ENCODE results near the gene RASGRP1.
A peak's percentile ranks its signal among the peaks of the same experiment; 100 is the strongest.

RASGRP1 gene

DNA sequence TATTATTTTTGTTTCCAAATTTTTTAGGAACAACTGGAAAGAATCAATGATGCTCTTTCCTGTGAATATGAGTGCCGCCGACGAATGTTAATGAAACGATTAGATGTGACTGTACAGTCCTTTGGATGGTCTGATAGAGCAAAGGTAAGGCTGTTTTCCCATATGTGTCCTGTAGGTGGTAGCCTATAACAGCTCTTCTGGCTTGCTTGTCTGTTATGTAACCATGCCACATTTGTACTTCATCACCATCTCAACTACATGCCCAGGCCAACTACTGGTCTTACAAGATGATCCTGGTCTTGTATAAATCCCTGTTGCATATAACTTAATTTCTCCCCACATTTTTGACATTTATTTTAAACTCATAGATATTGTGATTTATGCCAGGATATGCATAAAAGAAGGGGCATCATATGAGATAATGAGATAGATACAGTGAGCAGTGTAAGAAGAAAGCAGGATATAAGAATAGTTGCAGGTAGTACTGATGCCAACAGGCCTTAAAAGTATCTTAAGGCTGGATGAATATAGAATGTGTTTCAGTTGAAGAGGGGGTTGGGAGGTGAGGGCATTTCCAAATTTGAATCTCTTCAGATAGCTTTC, 90.4 kb downstream of the RASGRP1 start:
- DNase-seq = peak in 1 of 10 donors; percentile 14
- intact Hi-C loops (cut with DNase I) = loop anchor here (2.0 to 10.0 kb wide), 2 partner anchors 71 to 209 kb away; no protein-coding TSS in a partner anchor

DNA sequence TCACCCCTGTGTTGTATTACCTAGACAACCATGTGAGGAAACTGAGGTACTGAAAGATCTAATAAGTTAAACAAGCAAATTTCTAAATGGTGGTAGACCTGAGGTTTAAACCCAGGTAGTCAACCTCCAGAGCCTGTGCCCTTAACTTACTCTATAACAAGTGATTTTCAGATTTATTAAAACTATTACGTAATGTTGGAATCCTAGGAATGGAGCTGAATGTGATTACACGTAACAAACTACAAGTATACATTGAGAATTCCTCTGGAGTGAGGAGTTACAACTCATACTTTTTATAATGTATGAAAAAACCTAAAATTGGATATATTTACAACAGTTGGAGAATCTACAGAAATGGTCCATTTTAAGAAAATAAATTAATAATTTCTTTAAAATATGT, 92.6 kb downstream of the RASGRP1 start:
- intact Hi-C loops (cut with DNase I) = loop anchor here (10.0 kb wide), 1 partner anchor 73 kb away; no protein-coding TSS in a partner anchor

DNA sequence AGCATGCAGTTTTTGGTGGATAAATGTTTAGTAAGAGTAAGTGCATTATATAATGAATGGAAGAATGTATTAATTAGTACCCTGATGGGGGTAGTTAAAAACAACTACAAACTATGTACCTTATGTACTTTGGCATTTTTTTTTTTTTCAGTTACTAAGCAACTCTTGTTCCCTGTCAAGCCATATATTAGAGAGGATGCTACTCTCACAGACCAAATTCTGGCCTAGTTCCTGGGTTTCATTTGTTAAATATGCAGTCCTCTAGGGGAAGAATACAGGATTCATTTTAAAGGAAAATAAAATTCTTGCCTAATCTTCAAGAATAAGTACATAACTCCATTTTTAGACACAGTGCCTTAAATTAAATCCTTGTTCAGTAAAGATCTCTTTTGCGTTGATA, 93.8 kb downstream of the RASGRP1 start:
- intact Hi-C loops (cut with DNase I) = loop anchor here (10.0 kb wide), 1 partner anchor 74 kb away; no protein-coding TSS in a partner anchor
- DNase-seq = no peak

More for the DNA sequence above, 92.6 kb downstream of the RASGRP1 start:
- DNase-seq = no peak

DNA sequence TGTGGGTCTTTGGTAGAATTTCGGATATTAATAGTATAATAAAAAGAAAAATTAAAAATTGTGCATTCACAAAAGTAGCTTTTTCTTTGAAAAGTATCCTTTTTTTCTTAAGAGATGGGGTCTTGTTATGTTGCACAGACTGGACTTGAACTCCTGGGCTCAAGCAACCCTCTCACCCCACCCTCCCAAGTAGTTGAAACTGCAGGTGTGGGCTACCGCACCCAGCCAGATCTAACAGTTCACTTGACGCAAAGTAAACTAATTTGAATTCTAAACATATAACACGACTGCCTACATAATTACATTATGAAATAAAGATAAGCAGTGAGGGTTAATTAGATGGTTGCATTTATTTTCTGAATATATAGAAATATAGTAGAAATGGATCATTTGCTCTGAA, 99.9 kb downstream of the RASGRP1 start:
- DNase-seq = no peak
- intact Hi-C loops (cut with DNase I) = no loop called here

DNA sequence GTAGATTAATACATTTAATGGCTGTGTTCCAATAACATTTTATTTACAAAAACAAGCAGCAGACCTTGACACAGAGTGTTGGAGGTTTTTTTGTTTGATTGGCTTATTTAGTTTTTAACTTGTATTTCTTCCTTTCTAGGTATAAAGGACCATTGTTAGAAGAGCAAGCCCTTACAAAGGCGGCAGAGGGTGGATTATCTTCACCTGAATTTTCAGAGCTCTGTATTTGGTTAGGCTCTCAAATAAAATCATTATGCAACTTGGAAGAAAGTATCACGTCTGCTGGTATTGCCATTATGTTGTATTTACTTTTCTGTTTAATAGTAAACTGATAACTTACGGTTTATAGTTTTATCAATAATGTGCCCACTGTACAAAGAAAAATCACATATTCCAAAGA, 100.7 kb downstream of the RASGRP1 start:
- intact Hi-C loops (cut with DNase I) = no loop called here
- no peak for DNase-seq

DNA sequence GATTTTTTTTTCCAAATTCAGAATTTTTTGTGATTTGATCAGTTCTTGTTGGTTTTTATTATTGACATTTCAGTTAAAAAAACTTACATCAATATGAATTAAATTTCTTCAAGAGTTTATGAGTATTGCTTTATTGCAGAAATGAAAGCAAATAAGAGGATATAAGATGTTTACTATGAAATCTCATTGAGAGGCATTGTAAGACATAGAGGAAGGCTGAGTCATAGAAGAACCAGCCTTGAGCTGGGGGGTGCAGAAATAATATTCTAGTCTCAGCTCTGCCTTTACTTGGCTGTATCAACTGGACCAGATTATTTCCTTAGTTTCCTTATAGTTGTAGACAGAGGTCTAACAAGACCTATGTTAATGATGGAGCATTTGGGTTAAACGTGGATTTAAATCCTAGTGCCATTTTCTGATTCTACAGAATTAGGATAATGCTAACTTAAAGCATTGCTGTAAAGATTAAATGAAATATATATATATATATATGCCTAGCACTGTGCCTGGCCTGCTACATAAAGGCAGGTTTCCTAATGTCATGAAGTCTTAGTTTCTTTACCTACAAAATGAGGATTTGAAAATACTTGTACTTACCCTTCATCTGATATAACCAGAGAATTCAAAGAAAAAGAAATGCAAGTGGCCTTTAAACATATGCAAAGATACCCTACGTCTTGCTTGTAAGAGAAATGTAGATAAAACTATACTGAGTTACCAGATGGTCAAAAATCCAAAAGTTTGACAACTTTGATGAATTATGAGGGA, 103.4 kb downstream of the RASGRP1 start:
- DNase-seq = no peak
- intact Hi-C loops (cut with DNase I) = no loop called here

DNA sequence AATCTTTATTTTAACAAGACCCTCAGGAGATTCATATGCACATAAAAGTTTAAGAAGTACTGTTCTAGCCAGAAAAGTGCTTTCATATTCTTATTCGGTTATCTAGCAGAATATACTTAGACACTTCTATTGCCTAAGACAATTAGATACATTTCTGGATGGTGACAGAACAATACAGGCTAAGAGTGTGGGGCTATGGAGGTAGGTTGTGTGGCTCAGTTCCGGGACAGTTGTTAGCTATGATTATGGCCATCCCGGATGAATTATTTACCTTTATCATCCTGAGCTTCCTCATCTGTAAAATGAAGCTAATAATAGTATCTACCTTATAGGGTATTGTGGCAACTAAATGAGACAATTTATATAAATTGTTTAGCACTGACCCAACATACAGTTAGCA, 104.1 kb downstream of the RASGRP1 start:
- intact Hi-C loops (cut with DNase I) = no loop called here
- no peak for DNase-seq

DNA sequence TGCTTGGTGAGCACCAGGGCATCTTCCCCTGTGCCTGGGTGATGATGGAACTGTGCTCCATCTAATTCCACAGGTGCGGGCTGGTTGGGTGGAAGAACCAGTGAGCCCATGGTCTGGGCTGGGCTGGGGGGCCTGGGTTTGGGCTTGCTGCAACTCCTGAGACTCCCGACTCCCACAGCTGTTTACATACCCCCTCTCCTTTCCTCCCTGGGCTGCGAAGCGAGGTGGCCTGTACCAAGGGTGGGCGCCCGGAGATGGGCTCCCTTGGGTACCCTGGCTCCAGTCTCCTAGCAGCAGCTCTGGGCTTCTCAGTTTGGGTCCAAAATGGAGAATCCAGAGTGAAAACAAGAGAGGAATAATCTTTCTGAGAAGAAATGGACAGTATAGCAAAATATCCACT, 105.1 kb downstream of the RASGRP1 start:
- peak in 1 of 10 donors; percentile 74 for DNase-seq
- intact Hi-C loops (cut with DNase I) = no loop called here

DNA sequence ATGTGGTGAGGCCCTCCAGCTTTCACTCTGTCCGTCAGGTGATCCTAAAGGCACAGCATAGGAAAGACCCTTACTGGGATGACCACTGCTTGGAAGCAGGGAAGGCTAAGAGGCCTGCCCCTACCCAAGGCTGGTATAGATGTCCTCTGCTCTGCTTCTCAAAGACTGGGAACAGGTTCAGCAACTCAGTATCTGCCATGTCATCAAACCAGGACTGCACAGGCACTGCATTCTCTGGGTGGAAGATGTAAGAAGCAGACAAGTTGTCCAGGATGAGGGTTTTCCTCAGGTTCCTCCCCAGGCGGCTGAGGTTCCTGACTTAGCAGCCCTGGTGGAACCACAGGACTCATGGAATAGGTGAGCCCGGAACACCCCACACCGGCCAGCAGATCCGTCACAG, 106.0 kb downstream of the RASGRP1 start:
- no peak for DNase-seq
- intact Hi-C loops (cut with DNase I) = no loop called here

DNA sequence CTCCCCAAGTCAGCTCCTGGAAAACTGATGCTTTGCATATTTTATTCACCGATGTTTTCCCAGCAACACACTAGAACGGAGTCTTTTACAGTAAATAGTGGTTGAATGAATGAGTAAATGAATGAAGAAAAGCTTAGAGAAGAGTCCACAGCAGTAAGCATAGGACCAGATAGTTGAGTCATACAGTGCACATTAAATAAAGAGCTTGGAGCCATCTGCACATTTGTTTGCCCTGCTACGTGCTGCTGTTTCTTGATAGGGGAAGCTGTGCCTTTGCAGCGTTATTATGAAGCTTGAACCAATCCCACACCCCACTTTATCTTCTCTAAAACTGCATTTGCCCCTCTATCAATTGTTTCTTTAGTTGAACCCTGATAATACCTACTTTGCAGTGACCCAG, 109.5 kb downstream of the RASGRP1 start:
- no peak for DNase-seq
- intact Hi-C loops (cut with DNase I) = no loop called here

DNA sequence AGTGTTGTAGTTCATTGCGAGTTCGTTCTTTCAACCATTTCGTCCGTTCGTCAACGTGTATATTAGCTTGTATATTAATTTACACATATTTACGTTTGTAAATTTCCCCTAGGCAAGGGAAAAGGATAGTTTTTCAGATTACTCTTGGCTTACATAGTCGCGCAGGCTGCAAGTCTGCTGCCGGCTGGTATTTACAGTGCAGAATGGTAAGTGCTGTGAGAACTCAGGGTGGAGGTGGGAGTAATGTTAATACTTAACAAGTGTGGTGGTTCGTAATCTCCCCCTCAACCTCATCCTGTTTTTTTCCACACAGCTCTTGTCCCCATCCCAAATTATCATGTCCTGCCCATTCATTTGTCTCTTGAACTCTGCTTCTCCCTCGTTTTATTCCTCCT, 109.9 kb downstream of the RASGRP1 start:
- no peak for DNase-seq

DNA sequence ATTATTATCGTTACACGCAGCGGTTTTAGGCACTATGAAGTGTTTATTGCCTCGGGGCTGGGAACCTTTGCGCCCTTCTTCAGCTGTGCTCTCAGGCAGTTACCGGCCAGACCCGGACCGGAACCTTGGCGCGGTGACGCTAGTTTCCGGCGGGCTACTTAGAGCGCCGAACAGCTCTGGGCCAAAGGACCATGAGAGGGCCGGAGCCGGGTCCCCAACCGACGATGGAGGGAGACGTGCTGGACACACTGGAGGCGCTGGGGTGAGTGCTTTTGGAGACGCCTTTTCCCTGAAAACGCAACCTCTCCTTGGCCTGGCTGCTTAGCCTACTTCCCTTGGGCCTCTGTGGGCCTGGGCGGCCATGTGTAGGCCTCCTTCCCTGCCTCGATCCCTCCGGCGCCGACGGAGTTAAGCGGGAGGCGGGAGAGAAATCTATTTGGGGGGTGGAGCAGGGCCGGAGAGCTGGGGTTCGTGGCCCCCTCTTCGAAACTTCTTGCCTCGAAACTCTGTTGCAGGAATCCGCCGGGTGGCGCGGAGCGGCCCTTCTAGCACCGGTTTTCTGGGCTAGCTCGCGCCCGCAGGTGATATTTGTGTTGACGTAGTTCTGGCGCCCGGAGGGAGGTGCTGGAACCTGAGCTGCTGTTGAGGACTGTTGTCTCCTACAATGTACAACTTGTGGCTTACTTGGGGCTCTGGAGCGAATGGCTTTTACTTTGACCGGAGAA, 110.5 kb downstream of the RASGRP1 start, which contains the start of gene FAM98B:
TSS of gene FAM98B (plus strand) at position 157 of the 725 bp plus-strand sequence. CDS start at position 192, 35 bp downstream.
- peak; percentile 84 to 98 (median 91) for DNase-seq
- intact Hi-C loops (cut with DNase I) = no loop called here

More for the DNA sequence above, 109.9 kb downstream of the RASGRP1 start:
- intact Hi-C loops (cut with DNase I) = no loop called here

DNA sequence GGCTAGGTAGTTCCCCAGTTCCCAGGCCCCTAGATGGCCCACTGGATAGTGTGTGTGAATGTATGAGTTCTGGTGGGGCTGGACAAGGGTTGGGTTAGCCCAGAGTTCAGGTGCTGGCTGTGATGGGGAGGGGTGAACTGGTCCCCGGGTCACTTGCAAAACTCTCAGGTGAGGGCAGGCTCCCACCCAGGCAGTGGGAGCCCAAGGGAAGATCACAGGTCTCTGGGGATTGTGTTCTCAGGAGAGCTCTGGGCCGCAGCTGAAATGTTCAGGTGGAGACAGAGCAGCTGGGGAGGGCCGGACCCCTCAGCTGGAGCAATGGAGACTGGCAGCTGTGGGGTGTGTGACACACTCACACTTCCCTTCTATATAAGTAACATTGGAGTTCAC, 123.5 kb downstream of the RASGRP1 start:
- peak in 1 of 10 donors; percentile 76 for DNase-seq
- intact Hi-C loops (cut with DNase I) = loop anchor here (2.0 kb wide), 1 partner anchor 242 kb away; no protein-coding TSS in a partner anchor

DNA sequence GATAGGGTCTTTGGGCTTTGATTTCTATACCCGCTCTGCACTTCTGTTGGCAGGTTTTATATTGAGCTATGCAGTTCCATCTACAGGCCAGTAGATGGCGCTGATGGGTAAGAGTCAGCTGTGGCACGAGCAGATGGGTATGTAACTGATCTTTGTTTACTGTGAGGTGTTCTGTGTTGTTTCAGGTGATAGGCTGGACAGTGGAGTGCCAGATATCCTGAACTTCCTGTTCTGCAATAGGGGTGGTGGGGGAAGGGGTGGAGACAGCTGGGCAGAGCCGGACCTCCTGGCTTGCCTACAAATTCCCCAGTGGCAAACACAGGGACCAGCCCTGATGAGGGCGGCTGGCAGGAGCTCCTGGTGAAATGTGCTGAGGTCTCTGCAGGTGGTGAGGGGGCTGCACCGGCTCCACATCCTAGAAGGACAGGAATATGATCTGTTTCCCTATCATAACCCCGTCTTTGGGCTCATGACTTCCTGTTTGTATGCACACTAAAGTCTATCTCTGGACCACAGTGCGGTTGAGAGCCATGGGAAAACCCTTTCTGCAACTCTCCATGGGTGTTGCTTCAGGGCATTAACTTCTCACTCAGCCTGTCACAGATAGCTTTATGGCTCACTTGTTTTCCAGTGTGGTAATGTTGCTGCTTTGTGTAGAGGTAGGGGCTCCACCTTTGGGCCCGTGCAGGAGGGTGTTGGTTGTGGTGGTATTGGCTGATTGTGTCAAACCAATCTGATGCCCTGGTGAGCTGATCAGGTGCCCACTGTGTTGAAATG, 124.1 kb downstream of the RASGRP1 start:
- intact Hi-C loops (cut with DNase I) = loop anchor here (2.0 kb wide), 1 partner anchor 242 kb away; no protein-coding TSS in a partner anchor
- peak in 3 of 10 donors; percentile 38 to 84 (median 43) for DNase-seq

Data from posterior cingulate gyrus (tissue), 11 donors.